Neural cell (in vitro differentiated cells): ENCODE measurements around the gene SDSL.

Experiments used
- EP300 ChIP-seq: fragments of 450-650 bp; conservative IDR thresholded peaks from 2 replicates; pipeline ENCODE4 v1.6.1; 2014; ENCODE audit warnings: antibody characterized with exemption, mild to moderate bottlenecking, moderate library complexity; ENCODE audit not compliant: poor library complexity, severe bottlenecking
- EZH2 ChIP-seq: fragments of 200-600, 300-800 bp; shearing (Covaris generic), sonication (generic); IDR thresholded peaks from 2 replicates; pipeline ENCODE4 v1.6.1; 2014; ENCODE audit warnings: antibody characterized with exemption, low read length, borderline replicate concordance, mild to moderate bottlenecking; ENCODE audit not compliant: insufficient read depth, poor library complexity, severe bottlenecking
- MXI1 ChIP-seq: fragments of 450-650 bp; conservative IDR thresholded peaks from 2 replicates; pipeline ENCODE4 v1.6.1; 2014; ENCODE audit warnings: antibody characterized with exemption, mild to moderate bottlenecking; ENCODE audit not compliant: poor library complexity, severe bottlenecking
- POLR2AphosphoS5 ChIP-seq: IDR thresholded peaks from 2 replicates; pipeline ENCODE4 v1.6.1; 2012
- RAD21 ChIP-seq: fragments of 450-650 bp; conservative IDR thresholded peaks from 2 replicates; pipeline ENCODE4 v1.6.1; 2014; ENCODE audit warnings: antibody characterized with exemption, mild to moderate bottlenecking, moderate library complexity
- SMC3 ChIP-seq: fragments of 450-650 bp; conservative IDR thresholded peaks from 2 replicates; pipeline ENCODE4 v1.6.1; 2014; ENCODE audit warnings: antibody characterized with exemption, mild to moderate bottlenecking, moderate library complexity; ENCODE audit not compliant: poor library complexity
- TAF1 ChIP-seq: IDR thresholded peaks from 2 replicates; pipeline ENCODE4 v1.6.1; 2012; ENCODE audit warnings: low read depth
- TF ChIP-seq, protein P1 (sequence below): fragments of 450-650 bp; IDR thresholded peaks from 2 replicates; pipeline ENCODE4 v1.5.1; 2014; ENCODE audit warnings: antibody characterized with exemption, mild to moderate bottlenecking, moderate library complexity; ENCODE audit not compliant: poor library complexity, severe bottlenecking
- TF ChIP-seq, protein P2 (sequence below): IDR thresholded peaks from 2 replicates; pipeline ENCODE4 v1.6.1; 2012; ENCODE audit warnings: borderline replicate concordance

DNA sequence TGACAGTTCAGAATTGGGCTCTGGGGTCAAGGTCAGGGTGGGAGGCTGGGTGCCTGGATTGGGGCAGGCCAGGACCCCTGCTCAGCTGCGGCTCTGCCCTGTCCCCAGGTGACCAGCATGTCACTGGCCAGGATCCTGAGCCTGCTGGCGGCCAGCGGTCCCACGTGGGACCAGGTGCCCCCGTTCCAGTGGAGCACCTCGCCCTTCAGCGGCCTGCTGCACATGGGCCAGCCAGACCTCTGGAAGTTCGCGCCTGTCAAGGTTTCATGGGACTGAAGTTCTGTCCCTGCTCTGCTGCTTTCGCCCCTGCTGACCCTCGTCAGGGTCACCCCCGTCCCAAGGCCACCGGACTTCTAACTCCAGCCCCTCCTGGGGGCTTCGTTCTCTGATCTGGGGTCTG is 33.8 kb upstream of the SDSL start:
- TF ChIP-seq, protein P1, sequence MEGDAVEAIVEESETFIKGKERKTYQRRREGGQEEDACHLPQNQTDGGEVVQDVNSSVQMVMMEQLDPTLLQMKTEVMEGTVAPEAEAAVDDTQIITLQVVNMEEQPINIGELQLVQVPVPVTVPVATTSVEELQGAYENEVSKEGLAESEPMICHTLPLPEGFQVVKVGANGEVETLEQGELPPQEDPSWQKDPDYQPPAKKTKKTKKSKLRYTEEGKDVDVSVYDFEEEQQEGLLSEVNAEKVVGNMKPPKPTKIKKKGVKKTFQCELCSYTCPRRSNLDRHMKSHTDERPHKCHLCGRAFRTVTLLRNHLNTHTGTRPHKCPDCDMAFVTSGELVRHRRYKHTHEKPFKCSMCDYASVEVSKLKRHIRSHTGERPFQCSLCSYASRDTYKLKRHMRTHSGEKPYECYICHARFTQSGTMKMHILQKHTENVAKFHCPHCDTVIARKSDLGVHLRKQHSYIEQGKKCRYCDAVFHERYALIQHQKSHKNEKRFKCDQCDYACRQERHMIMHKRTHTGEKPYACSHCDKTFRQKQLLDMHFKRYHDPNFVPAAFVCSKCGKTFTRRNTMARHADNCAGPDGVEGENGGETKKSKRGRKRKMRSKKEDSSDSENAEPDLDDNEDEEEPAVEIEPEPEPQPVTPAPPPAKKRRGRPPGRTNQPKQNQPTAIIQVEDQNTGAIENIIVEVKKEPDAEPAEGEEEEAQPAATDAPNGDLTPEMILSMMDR, result no peak
- TF ChIP-seq, protein P2, sequence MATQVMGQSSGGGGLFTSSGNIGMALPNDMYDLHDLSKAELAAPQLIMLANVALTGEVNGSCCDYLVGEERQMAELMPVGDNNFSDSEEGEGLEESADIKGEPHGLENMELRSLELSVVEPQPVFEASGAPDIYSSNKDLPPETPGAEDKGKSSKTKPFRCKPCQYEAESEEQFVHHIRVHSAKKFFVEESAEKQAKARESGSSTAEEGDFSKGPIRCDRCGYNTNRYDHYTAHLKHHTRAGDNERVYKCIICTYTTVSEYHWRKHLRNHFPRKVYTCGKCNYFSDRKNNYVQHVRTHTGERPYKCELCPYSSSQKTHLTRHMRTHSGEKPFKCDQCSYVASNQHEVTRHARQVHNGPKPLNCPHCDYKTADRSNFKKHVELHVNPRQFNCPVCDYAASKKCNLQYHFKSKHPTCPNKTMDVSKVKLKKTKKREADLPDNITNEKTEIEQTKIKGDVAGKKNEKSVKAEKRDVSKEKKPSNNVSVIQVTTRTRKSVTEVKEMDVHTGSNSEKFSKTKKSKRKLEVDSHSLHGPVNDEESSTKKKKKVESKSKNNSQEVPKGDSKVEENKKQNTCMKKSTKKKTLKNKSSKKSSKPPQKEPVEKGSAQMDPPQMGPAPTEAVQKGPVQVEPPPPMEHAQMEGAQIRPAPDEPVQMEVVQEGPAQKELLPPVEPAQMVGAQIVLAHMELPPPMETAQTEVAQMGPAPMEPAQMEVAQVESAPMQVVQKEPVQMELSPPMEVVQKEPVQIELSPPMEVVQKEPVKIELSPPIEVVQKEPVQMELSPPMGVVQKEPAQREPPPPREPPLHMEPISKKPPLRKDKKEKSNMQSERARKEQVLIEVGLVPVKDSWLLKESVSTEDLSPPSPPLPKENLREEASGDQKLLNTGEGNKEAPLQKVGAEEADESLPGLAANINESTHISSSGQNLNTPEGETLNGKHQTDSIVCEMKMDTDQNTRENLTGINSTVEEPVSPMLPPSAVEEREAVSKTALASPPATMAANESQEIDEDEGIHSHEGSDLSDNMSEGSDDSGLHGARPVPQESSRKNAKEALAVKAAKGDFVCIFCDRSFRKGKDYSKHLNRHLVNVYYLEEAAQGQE, result no peak
- no peak for TF ChIP-seq EZH2
- TF ChIP-seq TAF1, result no peak
- no peak for TF ChIP-seq EP300
- TF ChIP-seq SMC3, result no peak
- no peak for TF ChIP-seq POLR2AphosphoS5
- TF ChIP-seq RAD21, result no peak
- TF ChIP-seq MXI1, result no peak
